ENCODE results near the gene SMCO4. TPM values are rescaled to one million over a fixed set of nuclear protein-coding genes. Genes with fewer than 3 reads are reported as not detected.
A peak's percentile ranks its signal among the peaks of the same experiment; 100 is the strongest.
"Not testable (repeated sequence)": the region's sequence is repeated elsewhere in the genome, so short reads cannot be mapped to it uniquely, and the experiment has no call there.

SMCO4 gene
- total RNA-seq, 1 experiment from 2014 or later = 18.8 TPM

GRCh38 chr11:93477684-93478234 is 65.4 kb downstream of the SMCO4 start:
- DNase-seq (ENCODE audit: low read depth) = no peak

GRCh38 chr11:93476796-93477195 is 66.4 kb downstream of the SMCO4 start:
- no peak for DNase-seq (ENCODE audit: low read depth)

- DNase-seq (ENCODE audit: low read depth) = no peak
Observed at GRCh38 chr11:93474123-93474522, 69.1 kb downstream of the SMCO4 start.

- DNase-seq (ENCODE audit: low read depth) = no peak
Observed at GRCh38 chr11:93468290-93468689, 74.9 kb downstream of the SMCO4 start.

- no peak for DNase-seq (ENCODE audit: low read depth)
Observed at GRCh38 chr11:93467054-93467453, 76.1 kb downstream of the SMCO4 start.

- DNase-seq (ENCODE audit: low read depth) = no peak
Observed at GRCh38 chr11:93464927-93465540, 78.2 kb downstream of the SMCO4 start.

GRCh38 chr11:93463666-93464065 is 79.5 kb downstream of the SMCO4 start:
- DNase-seq (ENCODE audit: low read depth) = not testable (repeated sequence)

- DNase-seq (ENCODE audit: low read depth) = no peak
Observed at GRCh38 chr11:93458286-93458685, 84.9 kb downstream of the SMCO4 start.

GRCh38 chr11:93444617-93445073 is 98.5 kb downstream of the SMCO4 start:
- peak; percentile 77 for DNase-seq (ENCODE audit: low read depth)

- not testable (repeated sequence) for DNase-seq (ENCODE audit: low read depth)
Observed at GRCh38 chr11:93443232-93443631, 100.0 kb downstream of the SMCO4 start.

- no peak for DNase-seq (ENCODE audit: low read depth)
Observed at GRCh38 chr11:93432247-93432646, 110.9 kb downstream of the SMCO4 start.

Small RNAs within 50 kb of the gene (small RNA-seq; reads per million reads assigned to genes)
- gene RN7SL223P = not detected

Other genes starting within 250 kb of the SMCO4 start
- gene DEUP1, start 212.6 kb downstream of the SMCO4 start, total RNA-seq (2014; rRNA removed; shearing (Covaris generic)) = not detected in 2 replicates
- gene CEP295, start 118.3 kb upstream of the SMCO4 start, total RNA-seq (2014; rRNA removed; shearing (Covaris generic)) = 11.7 and 15.2 TPM in 2 replicates
- gene TAF1D, start 198.1 kb upstream of the SMCO4 start, total RNA-seq (2014; rRNA removed; shearing (Covaris generic)) = 118 and 126 TPM in 2 replicates
- 9.6 and 16.3 TPM in 2 replicates for gene C11orf54, start 198.3 kb upstream of the SMCO4 start, total RNA-seq (2014; rRNA removed; shearing (Covaris generic))
- gene MED17, start 240.9 kb upstream of the SMCO4 start, total RNA-seq (2014; rRNA removed; shearing (Covaris generic)) = 26.8 and 28.6 TPM in 2 replicates

Data from HT1080 (cell line).